ENCODE results near the gene KDM3B.
"Not testable (repeated sequence)": the region's sequence is repeated elsewhere in the genome, so short reads cannot be mapped to it uniquely, and the experiment has no call there.

KDM3B gene

GRCh38 chr5:138351056-138351455 is 1.4 kb upstream of the KDM3B start:
- DNase-seq: no peak

- no peak for DNase-seq
Measured at GRCh38 chr5:138351517-138351916, 968 bp upstream of the KDM3B start.

- DNase-seq: peak; percentile 75
Measured at GRCh38 chr5:138352722-138353559, 456 bp downstream of the KDM3B start.

- no peak for DNase-seq
Measured at GRCh38 chr5:138353560-138354080, 1.1 kb downstream of the KDM3B start.

GRCh38 chr5:138354387-138354786 is 1.9 kb downstream of the KDM3B start:
- no peak for DNase-seq

GRCh38 chr5:138354926-138355378 is 2.5 kb downstream of the KDM3B start:
- DNase-seq: peak; percentile 26

- no peak for DNase-seq
Measured at GRCh38 chr5:138359621-138360020, 7.1 kb downstream of the KDM3B start.

GRCh38 chr5:138360941-138361452 is 8.5 kb downstream of the KDM3B start:
- DNase-seq: no peak

GRCh38 chr5:138364576-138364975 is 12.1 kb downstream of the KDM3B start:
- no peak for DNase-seq

- no peak for DNase-seq
Measured at GRCh38 chr5:138366632-138367382, 14.3 kb downstream of the KDM3B start.

GRCh38 chr5:138369261-138369660 is 16.8 kb downstream of the KDM3B start:
- no peak for DNase-seq

GRCh38 chr5:138369706-138370105 is 17.2 kb downstream of the KDM3B start:
- DNase-seq: no peak

GRCh38 chr5:138370537-138370936 is 18.1 kb downstream of the KDM3B start:
- DNase-seq: no peak

GRCh38 chr5:138371454-138371853 is 19.0 kb downstream of the KDM3B start:
- no peak for DNase-seq

GRCh38 chr5:138372225-138372624 is 19.7 kb downstream of the KDM3B start:
- DNase-seq: no peak

GRCh38 chr5:138372653-138373052 is 20.2 kb downstream of the KDM3B start:
- no peak for DNase-seq

- DNase-seq: no peak
Measured at GRCh38 chr5:138382347-138382746, 29.9 kb downstream of the KDM3B start.

- DNase-seq: no peak
Measured at GRCh38 chr5:138385660-138386059, 33.2 kb downstream of the KDM3B start.

GRCh38 chr5:138386290-138386689 is 33.8 kb downstream of the KDM3B start:
- no peak for DNase-seq

GRCh38 chr5:138389332-138389731 is 36.8 kb downstream of the KDM3B start:
- DNase-seq: no peak

GRCh38 chr5:138389911-138390310 is 37.4 kb downstream of the KDM3B start:
- DNase-seq: not testable (repeated sequence)

- DNase-seq: no peak
Measured at GRCh38 chr5:138391859-138392386, 39.4 kb downstream of the KDM3B start.

- DNase-seq: no peak
Measured at GRCh38 chr5:138402640-138403039, 50.2 kb downstream of the KDM3B start.

Data from activated gamma-delta T cell treated with Interleukin-2 at 50 U/mL for 16 hours (primary cell).